Stomach smooth muscle (tissue), 2 donors: ENCODE data around the gene ITPR1.

Source experiments
- H3K27ac ChIP-seq: one replicate; pipeline ENCODE4 v1.7.0; 2013; ENCODE audit warnings: mild to moderate bottlenecking, low read length, inconsistent platforms
- H3K27me3 ChIP-seq, 2 donors: one replicate each; pipeline ENCODE4 v1.7.0; 2013; ENCODE audit warnings: low read length in 2 of 2; ENCODE audit not compliant: insufficient read depth in 2 of 2, control insufficient read depth in 1 of 2
- H3K36me3 ChIP-seq, 2 donors: one replicate each; pipeline ENCODE4 v1.7.0; 2013; ENCODE audit warnings: low read length in 2 of 2; ENCODE audit not compliant: control insufficient read depth in 2 of 2, insufficient read depth in 2 of 2
- H3K4me1 ChIP-seq: one replicate; pipeline ENCODE4 v1.7.0; 2013; ENCODE audit warnings: low read length; ENCODE audit not compliant: control insufficient read depth, insufficient read depth
- H3K4me3 ChIP-seq, 2 donors: one replicate each; pipeline ENCODE4 v1.7.0; 2013; ENCODE audit warnings: low read length in 2 of 2
- H3K9ac ChIP-seq, 2 donors: one replicate each; pipeline ENCODE4 v1.7.0; 2013; ENCODE audit warnings: low read length in 2 of 2, mild to moderate bottlenecking in 1 of 2
- H3K9me3 ChIP-seq, 2 donors: one replicate each; pipeline ENCODE4 v1.7.0; 2013; ENCODE audit warnings: low read length in 2 of 2; ENCODE audit not compliant: control insufficient read depth in 2 of 2
- donor health status: healthy.
- donor health status: Pancreatic carcinoma.

The ITPR1 gene

DNA sequence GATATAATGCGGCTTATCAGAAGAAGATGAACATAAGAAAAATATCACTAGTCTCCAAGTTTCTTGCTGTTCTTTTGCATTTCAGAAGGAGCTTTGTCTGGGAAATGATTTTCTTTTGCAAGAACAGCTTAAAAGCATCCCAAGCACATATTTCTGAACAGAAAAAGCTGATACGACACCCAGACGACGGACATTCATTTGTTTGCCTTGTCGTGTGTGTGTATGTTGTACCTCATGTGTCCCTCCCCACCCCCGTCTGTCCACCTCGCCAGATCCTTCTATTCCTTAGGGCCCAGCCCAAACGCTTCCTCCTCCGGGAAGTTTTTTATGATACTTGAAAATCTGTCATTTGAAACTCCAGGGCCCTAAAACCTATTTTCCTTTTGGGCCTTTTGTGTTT lies 8.8 kb downstream of the ITPR1 start:
- no peaks in the 10 kb centered on the region for H3K27me3 ChIP-seq
- H3K4me3 ChIP-seq, result no peak overlapping the region
- H3K9me3 ChIP-seq, result no peaks in the 10 kb centered on the region
- H3K9ac ChIP-seq, result no peak overlapping the region
- peaks cover 0 to 4% of the 10 kb centered on the region in 2 donors for H3K36me3 ChIP-seq
- H3K27ac ChIP-seq, result no peak overlapping the region
- H3K4me1 ChIP-seq, result peaks cover 21% of the 10 kb centered on the region

DNA sequence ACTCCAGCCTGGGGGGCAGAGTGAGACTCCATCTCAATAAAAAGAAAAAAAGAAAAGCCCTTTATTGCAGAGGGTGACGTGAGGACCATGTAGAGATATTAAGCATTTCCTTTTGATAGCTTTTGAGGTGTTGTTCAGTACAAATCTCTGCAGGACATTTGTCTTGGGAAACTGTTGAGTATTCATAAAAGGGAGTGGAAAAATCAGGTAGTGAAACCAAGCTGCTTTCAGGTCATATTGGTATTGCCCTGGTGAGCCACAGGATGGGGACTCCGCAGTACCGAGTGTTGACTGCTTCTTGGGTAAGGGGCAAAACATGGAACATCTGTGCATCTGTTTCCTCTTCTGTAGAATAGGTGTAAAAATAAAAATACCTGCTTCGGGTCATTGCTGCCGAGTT lies 9.9 kb downstream of the ITPR1 start:
- Histone ChIP-seq H3K9me3 (no peaks in the 10 kb centered on the region), H3K9ac (no peak overlapping the region), H3K27me3 (no peaks in the 10 kb centered on the region), H3K27ac (peak overlapping the region; percentile 95), H3K36me3 (peaks cover 0 to 3% of the 10 kb centered on the region in 2 donors), H3K4me3 (no peak overlapping the region), H3K4me1 (peaks cover 21% of the 10 kb centered on the region)

DNA sequence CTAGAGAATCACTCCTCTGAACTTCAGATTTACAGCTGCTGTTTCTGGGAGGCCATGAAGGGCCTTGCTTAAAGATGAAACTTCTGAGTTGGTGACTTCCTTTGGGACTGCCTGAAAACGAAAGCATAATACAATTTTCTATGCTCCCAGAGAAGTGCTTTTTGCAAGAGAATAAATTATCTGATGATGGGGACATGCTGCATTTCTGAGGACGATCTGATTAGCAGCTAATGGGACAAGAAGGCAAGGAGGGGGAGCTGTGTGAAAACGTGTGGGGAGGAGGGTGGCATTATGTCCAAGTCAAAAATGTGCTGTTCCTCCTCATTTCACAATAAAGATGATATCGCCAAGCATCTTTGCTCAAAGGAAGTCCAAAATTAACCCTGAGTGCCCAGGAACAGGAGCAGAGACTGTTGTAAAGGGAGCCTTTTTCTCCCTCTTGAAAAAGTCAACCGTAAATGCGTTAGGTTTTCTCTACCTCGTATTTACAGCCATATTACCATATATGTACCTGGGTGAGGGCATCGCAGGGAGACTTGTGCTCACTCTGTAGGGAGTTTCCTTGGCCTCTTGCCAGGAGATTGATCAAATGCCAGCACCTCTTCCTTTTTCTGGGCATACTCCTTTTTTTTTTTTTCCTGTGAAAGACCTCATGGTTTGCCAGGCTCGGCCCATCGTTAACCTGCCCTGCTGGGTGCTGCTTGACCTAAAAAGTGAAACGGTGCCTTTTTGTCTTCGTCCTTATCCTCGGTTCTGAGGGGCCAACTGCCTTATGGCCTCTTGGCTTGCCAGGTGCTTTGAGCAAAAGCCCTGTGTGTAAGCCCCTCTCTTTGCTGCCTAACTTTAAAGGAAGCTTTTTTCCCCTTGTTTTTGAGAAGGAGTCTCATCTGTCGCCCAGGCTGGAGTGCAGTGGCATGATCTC lies 11.5 kb downstream of the ITPR1 start:
- Histone ChIP-seq H3K27ac (peak overlapping the region; percentile 95), H3K9ac (peak overlapping the region; percentile 68 to 86), H3K4me3 (peak overlapping the region; percentile 55 to 69), H3K36me3 (no peaks in the 10 kb centered on the region), H3K4me1 (peaks cover 21% of the 10 kb centered on the region), H3K9me3 (no peaks in the 10 kb centered on the region), H3K27me3 (no peaks in the 10 kb centered on the region)

DNA sequence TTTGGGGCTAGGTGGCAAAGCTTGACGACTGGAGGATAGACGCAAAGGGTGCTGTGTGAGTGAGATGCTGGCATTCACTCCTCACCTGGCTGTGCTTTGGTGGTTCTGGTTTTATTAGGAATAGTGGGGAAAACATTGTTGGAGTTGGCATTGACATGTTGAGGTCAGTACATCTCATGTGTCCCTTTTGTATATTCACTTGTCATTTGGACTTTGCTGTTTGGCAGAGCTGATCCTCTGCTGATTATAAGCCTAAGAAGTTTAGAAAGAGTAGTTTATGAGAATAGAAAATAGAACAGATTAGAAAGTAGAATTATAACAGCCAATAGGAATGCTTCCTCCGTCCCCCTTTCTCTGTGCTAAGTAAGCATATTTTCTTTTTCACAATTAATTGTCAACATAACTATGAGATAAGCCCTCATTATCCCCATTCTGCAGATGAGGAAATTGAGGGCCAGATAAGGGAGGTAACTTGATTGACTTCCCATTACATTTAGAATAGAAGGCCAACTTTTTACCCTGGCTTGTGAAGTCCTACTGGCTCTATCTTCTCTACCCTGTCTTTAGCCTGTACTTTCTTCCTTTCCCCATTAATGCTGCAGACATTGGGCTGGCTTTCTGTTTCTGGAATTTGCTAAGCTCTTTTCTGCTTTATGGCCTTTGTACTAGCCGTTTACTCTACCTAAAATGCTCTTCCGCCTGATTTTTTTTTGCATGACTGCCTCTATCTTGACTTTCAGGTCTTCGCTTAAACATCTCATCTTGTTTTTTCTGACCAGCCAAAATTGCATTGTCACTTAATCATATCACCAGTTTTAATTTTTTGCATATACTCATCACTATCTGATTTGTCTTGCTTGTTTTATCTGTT lies 12.8 kb downstream of the ITPR1 start:
- Histone ChIP-seq H3K27me3 (no peaks in the 10 kb centered on the region), H3K9me3 (no peaks in the 10 kb centered on the region), H3K9ac (no peak overlapping the region), H3K36me3 (no peaks in the 10 kb centered on the region), H3K4me1 (peaks cover 21% of the 10 kb centered on the region), H3K27ac (peak overlapping the region; percentile 95), H3K4me3 (peak overlapping the region in 1 of 2 donors; percentile 9)

DNA sequence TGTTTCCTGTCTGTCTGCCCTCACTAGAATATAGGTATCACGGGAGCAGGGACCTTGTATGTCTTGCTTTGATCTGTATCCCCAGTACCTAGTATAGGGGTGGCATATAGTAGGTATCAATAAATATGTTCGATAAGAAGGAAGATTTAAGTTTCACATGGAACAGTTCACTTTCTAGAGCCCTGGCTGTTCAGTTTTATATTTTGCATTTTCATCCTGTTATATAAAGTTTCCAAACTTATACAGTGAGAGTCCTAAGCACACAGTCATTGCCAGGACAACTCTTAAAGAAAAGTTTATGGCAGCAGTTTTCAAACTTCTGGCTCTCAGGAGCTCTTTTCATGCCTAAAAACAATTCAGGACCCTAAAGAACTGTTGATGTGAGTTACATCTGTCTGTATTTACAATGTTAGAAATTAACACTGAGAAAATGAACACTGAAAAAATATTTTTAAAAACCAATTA lies 13.4 kb downstream of the ITPR1 start:
- no peak overlapping the region for H3K4me3 ChIP-seq
- H3K4me1 ChIP-seq, result peaks cover 24% of the 10 kb centered on the region
- no peak overlapping the region for H3K9ac ChIP-seq
- H3K27me3 ChIP-seq, result no peaks in the 10 kb centered on the region
- H3K27ac ChIP-seq, result no peak overlapping the region
- H3K36me3 ChIP-seq, result no peaks in the 10 kb centered on the region
- no peaks in the 10 kb centered on the region for H3K9me3 ChIP-seq

DNA sequence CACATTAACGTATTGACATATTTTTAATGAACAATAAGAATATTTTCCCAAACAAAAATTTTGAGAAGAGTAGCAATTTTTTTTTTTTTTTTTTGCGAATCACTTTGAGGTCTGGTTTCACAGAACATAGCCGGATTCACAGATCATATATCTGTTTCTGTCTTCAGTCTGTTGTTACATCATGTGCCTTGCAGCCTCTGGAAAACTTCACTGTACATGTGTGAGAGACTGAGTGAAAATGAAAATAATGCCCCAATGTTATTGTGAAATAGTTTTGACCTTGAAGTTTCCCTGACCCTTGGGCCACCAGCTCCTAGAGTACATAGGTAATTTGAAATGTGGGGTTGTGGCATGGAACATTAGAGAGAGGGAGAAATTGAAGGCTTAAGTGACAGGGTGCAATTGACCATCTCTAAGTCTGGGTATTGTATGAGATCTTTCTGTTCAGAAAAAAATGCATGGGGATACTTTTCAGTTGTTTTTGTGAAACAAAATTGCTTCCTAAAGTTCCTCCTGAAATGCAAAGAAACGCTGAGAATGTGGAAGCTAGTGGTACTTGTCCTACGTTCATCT lies 14.0 kb downstream of the ITPR1 start:
- peaks cover 24% of the 10 kb centered on the region for H3K4me1 ChIP-seq
- no peaks in the 10 kb centered on the region for H3K9me3 ChIP-seq
- no peaks in the 10 kb centered on the region for H3K27me3 ChIP-seq
- no peak overlapping the region for H3K9ac ChIP-seq
- H3K27ac ChIP-seq, result no peak overlapping the region
- H3K36me3 ChIP-seq, result no peaks in the 10 kb centered on the region
- no peak overlapping the region for H3K4me3 ChIP-seq

DNA sequence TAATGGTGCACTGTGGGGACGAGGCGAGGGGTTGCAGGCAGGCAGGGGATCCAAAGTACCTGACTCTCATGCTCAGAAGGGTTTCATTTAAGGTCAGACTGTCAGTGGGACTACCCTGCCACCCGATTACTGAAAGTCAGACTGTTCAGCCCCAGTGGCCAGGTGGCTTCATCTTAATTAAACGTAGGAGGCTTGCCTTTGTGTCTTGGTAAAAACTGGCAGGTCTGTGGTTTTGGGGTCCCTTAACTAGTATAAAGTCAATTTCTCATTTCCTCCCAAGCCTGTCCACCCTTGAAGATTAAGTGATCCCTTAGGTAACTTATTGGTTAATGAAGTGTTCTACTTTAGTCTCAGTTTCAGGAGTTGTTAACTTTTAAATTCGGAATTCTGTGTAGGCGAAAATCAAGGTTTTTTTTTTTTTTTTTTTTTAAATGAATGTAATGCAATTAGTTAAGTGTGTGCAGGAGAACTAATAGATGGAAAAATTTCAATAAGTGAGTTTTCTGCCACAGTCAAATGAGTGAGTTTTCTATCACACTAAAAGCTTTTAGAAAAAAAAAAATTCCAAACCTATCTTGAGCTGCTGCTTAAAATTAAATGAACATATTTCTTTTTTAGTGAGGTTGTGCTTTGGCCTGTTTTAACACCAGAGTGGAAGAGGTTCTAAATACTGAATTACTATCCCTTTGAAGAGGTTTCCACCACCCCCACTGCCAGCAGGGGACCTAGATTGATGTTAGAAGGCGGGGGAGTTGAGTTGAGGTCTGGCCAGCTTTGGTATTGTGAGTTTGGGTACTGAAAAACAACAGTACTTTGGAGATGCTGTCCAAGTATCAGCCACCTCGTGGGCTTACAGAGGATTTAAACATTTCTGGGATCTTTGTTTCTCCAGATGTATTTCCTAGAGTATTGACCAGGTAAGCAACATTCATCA lies 15.2 kb downstream of the ITPR1 start:
- H3K27ac ChIP-seq, result no peak overlapping the region
- H3K27me3 ChIP-seq, result no peaks in the 10 kb centered on the region
- no peaks in the 10 kb centered on the region for H3K9me3 ChIP-seq
- no peak overlapping the region for H3K9ac ChIP-seq
- no peak overlapping the region for H3K4me3 ChIP-seq
- no peaks in the 10 kb centered on the region for H3K36me3 ChIP-seq
- H3K4me1 ChIP-seq, result peaks cover 24% of the 10 kb centered on the region

DNA sequence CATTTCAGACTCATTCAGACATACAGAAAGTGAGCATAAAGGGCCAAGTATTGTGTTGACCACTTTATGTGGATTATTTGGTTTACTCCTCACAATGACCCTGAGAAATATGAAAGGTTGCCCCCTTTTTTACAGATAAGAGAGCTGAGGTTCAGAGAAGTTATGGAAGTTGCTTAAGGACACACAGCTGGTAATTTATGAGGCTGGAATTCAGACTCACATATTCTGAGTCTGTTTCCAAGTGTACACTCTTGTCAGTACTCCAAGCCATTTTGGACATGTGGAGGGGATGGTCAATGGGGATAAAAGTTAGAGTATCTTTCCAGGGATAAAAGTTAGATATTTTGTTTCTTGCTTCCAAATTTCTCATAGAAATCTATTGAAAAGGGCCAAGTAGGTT lies 15.9 kb downstream of the ITPR1 start:
- Histone ChIP-seq H3K4me3 (no peak overlapping the region), H3K4me1 (peaks cover 20% of the 10 kb centered on the region), H3K36me3 (no peaks in the 10 kb centered on the region), H3K9me3 (no peaks in the 10 kb centered on the region), H3K9ac (no peak overlapping the region), H3K27ac (no peak overlapping the region), H3K27me3 (no peaks in the 10 kb centered on the region)

DNA sequence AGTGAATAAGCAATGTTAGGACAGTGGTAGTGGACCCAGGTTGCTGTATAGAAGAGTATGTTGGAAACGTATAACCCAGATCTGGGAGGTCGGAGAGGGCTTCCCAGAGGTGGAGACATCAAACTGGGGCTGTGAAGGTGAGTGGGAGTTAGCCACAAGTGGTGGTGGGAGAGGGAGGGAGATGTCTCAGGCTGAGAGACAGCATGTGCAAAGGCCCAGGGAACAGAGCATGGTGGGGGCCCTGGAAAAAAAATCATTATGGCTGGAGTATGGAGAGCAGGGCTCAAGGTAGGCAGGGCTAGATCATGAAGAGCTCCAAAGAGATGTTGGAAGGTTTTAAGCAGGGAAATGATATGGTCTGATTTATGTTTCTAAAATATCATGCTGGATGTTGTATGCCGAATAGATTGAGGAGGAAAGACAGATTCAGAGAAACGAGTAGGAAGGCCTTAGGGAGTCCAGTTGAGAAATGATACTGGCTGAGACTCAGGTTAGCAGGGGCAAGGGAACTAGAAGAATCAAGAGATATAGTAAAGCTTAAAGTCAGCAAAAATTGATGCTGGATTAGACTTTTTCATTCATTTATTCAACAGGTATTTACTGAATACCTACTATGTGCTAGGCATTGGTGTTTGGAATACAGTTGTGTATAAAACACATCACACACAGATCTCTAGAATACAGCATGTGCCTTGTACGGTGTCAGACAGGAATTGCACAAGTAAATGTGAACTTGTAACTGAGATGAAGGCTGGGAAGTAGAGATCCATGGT lies 17.0 kb downstream of the ITPR1 start:
- Histone ChIP-seq H3K27ac (no peak overlapping the region), H3K27me3 (no peaks in the 10 kb centered on the region), H3K9ac (no peak overlapping the region), H3K36me3 (no peaks in the 10 kb centered on the region), H3K4me3 (no peak overlapping the region), H3K9me3 (no peaks in the 10 kb centered on the region), H3K4me1 (peaks cover 9% of the 10 kb centered on the region)
